NT2/D1 (cell line): ENCODE data around the gene ZIC3.

Source experiments
- SUZ12 ChIP-seq: IDR thresholded peaks from 2 replicates; pipeline ENCODE4 v1.6.1; 2011; ENCODE audit not compliant: insufficient read length, insufficient read depth; ENCODE audit errors: extremely low read depth
- YY1 ChIP-seq: IDR thresholded peaks from 2 replicates; pipeline ENCODE4 v1.6.1; 2011; ENCODE audit not compliant: insufficient read length, insufficient read depth

DNA sequence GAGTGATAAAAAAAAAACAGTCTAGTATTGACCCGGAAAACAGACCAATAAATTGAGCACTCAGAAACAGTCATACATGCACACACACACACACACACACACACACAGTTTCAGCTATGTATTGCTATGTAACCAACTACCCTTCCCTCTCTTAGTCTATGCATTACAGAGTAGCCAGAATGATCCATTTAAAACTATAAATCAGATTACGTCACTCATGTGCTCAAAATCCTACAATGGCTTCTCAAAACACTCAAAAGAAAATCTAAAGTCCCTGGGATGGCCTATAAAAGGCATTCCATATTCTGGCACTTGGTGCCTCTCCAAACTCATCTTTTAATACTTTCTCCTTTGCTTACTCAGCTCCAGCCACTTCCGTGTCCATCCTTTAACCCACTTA, 46.5 kb upstream of the ZIC3 start:
- TF ChIP-seq SUZ12 (no peak), YY1 (no peak)
